ENCODE measurements around the gene KCNG2. TPM values are rescaled to one million over a fixed set of nuclear protein-coding genes. Genes with fewer than 3 reads are reported as not detected.

KCNG2 gene
- total RNA-seq, 1 donor from 2014 or later: not detected

DNA sequence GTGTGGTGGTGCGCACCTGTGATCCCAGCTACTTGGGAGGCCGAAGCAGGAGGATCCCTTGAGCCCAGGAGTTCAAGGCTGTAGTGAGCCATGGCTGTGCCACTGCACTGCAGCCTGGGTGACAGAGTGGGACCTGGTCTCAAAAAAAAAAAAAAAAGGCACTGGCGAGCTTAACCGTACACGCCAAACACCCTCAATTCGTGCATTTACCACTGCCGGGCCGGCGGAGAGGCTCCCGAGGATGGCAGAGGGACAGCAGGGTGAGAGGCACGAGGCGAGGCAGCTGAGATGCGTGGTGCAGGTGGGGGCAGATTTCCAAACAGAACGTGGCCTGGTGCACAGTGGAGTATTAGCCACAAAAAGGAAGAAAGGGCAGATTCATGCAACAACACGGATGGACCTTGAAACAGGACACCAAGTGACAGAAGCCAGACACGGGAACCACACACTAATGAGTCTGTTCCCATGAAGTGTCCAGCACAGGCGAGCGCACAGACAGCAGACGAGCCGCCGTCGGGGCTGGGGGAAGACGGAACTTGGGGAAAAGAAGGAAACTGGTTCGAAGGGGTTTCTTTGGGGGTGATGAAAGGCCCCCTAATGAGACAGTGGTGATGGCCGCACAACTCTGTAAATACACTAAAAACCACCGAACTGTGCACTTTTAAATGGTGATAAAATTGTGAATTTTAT lies 126.3 kb downstream of the KCNG2 start:
- ATAC-seq (no peak), DNase-seq (ENCODE audit: missing footprints) (no peak)
- intact Hi-C loops (cut with DNase I): no loop called here

DNA sequence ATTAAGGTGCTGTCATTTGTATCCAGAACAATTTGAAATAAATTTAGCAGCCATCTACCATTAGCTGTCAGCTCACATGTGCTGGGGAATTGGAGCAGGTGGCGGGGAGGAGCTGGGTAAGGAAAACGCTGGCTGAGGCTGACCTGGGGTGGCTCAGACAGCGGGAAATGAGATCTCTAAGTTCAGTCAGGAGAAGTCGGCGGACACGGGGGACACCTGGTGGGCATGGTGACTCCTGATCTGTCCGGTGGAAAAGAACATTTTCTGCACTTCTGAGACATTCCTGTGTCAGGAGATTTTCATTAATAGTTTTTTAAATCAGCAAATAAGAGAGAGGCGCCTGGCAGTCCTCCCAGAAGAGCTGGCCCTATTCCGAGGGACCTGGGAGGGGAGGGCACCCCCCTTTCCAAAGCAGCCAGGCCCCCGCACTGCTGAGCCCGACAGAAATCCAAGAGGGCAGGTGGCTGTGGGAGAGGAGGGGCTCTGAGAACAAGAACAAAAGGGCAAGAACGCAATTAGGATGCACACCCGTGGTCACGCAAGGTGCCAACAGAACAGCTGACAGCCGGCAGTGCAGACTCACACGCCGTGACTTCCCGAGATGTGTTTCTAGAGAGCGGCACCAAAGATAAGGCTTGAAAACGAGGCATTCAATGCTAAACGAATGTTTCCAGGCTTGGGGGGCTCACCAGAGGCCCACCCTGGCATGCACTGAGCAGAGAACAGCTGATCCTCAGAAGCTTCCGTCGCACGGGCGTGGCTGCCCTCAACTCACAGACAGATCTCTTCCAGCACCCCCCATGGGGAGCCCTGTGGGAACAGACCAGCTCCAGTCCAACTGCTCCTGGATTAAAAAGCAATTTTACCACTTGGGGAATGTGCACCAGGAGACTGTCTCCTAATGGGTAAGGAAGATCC lies 127.3 kb downstream of the KCNG2 start:
- intact Hi-C loops (cut with DNase I): no loop called here
- no peak for DNase-seq (ENCODE audit: missing footprints)
- ATAC-seq: peak; percentile 63

DNA sequence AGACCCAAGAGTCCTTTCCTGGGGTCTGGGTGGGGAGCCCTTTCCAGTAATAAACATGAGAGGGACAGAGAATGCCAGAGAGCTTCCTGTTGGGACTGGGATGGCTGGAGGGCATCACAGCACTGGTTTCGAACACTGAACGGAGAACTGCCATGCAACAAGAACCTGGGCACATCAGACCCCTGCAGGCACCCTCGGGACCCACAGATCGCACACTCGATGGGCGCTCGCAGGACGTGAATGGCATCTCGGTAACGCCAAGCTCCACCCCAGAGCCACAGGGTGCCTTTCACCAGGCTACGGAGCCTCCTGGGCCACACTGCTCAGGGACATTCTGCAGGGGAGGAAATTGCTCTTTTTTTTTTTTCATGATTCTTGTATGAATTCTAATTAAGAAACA lies 128.6 kb downstream of the KCNG2 start:
- no peak for ATAC-seq
- DNase-seq (ENCODE audit: missing footprints): no peak
- intact Hi-C loops (cut with DNase I): no loop called here

DNA sequence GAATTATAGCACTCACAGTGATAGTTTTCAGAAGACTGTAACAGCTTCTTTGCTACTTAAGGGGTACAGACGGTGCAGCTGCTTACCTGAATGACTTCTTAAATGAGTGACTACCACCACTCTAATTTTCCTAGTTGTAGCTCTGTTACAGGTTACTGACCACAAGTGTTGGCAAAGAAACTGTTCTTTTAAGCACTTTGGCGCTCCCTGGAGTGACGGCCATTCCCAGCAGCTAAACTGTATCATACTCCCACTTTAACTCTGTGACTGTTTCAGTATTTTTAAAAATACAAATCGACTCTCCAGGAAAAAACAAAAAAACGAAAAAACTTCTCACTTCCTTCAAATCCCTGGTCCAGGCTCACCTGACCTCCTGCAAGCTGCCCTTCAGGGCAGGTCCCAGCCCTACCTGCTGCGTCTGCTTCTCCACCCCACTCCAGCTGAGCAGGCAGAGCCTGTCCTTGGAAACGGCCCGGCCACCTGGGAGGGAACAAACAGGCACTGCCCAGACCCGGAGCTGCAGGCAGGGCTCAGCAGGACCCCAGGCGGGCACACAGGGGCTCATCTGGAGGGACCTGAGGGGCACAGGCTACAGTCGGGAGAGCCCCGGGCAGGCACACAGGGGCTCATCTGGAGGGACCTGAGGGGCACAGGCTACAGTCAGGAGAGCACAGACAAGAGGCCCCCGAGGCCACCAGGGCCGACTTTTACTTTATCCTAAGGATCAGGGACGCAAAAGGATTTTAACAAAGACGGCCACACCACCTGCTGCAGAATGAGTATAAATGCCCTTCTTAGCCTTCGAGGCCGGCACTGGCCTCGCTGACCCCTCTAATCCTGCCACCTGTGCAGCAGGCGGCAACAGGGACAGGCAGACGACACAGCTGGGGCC lies 129.2 kb downstream of the KCNG2 start:
- no peak for DNase-seq (ENCODE audit: missing footprints)

DNA sequence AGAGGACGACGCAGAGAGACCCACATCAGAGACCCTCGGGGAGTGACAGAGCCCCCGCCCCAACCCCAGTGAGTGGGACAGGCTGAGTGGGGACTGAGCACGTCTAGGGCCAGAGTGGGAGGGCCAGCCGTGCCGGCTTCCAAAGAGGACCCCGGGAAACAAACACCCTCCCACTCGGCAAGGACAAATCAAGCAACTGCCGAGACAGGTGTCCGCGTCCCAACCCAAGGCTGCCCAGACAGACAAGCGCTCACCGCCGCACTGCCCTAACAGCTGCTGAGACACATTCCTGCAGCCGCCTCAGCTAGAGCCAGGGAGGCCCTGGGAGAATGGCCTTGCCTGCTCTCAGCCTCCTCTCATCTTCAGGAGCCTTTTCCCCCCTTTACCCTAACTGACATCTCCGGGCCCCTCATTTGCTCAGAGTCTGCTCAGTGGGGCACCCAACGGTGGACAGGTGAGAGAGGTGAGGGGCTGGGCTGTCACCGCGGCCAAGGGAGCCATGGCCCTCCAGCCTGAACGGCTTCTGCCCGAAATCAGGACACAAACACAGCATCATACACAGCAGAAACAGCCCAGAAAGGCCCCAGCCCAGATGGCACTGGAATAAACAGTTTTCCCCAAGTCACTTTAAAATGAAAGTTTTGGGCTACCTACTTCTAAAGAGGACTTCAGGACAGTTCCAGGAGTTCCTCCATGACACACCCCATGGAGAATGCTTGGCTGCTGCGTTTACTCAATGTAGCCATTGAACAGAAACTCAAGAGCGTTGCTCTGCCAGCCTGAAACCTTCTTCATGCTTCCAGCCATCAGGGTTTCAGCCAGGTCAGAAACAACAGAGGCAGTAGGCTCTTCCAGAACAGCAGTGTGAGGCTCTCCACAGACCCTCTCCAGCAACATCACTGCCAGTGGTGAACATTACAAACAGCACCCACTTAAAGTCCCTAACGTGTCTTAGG lies 130.1 kb downstream of the KCNG2 start:
- ATAC-seq: no peak
- intact Hi-C loops (cut with DNase I): no loop called here
- DNase-seq (ENCODE audit: missing footprints): no peak

More for the DNA sequence above, 129.2 kb downstream of the KCNG2 start:
- no peak for ATAC-seq
- intact Hi-C loops (cut with DNase I): no loop called here

DNA sequence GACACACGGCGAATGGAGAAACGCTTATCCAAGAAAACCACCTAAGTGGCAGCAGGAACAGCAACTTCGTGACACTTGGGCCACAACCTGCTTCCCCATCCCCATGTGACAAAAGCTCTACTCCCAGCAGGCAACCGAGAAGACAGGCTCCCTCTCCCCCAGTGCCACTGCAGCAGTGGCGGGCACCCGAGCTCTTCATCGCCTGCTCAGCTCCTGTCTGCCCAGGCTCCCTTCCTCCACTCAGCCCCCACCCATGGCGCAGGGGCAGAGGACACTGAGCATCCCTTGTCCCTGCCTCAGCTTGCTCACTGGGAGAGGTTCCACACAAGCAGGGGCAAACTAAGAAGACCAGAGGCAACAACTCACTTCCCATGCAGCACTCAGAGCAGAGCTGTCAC lies 130.8 kb downstream of the KCNG2 start:
- ATAC-seq (no peak), DNase-seq (ENCODE audit: missing footprints) (no peak)
- intact Hi-C loops (cut with DNase I): no loop called here

DNA sequence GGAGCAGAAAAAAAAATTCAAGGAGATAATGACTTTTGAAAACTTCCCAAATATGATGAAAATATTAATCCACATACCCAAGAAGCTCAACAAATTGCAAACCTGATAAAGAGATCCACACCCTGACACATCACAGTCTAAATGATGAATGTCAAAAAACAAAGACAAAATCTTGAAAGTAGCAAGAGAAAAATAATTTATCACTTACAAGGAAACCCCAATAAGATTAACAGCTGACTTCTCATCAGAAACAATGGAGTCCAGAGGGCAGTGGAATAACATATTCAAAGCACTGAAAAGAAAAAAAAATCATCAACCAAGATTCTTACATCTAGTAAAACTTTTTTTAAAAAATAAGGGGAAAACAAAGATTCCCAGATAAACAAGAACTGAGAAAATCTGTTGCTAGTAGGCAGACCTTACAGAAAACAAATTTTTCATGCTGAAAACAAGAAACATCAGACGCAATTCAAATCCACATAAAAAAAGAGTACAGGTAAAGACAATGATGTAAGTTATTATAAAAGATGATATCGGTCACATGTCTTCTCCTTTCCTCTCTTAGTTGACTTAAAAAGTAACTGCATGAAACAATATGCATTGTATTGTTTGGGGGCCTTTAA lies 132.4 kb downstream of the KCNG2 start:
- intact Hi-C loops (cut with DNase I): loop anchor here (10.0 kb wide), 1 partner anchor 255 kb away; the partner anchor contains the start of gene CTDP1
- no peak for DNase-seq (ENCODE audit: missing footprints)
- ATAC-seq: no peak

DNA sequence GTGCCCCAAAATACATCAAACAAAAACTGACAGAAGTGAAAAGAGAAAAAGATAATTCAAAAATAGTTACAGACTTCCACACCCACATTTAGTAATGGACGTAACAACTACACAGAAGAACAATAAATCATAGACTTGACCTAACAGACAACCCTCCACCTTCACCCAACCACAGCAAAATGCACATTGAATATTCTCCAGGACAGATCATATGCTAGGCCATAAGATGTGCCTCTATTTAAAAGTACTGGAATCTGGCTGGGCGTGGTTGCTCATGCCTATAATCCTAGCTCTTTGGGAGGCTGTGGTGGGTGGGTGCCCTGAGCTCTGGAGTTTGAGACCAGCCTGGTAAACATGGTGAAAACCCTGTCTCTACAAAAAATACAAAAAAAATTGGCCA lies 133.7 kb downstream of the KCNG2 start:
- ATAC-seq: no peak
- intact Hi-C loops (cut with DNase I): loop anchor here (10.0 kb wide), 1 partner anchor 257 kb away; the partner anchor contains the start of gene CTDP1

DNA sequence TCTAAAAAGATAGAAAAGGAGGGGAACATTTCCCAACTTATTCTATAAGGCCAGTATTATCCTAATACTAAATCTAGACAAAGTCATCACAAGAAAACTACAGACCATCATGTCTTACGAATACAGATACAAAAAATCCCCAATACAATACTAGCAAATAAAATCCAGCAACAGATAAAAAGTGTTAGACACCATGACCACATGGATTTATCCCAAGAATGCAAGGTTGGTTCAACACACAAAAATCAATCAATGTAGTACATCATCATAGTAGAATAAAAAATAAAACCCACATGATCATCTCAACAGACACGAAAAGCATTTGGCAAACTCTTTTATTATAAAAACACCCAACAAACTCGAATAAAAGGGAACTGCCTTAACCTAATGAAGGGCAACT lies 135.2 kb downstream of the KCNG2 start:
- intact Hi-C loops (cut with DNase I): loop anchor here (10.0 kb wide), 1 partner anchor 258 kb away; the partner anchor contains the start of gene CTDP1
- ATAC-seq (no peak), DNase-seq (ENCODE audit: missing footprints) (no peak)

More for the DNA sequence above, 133.7 kb downstream of the KCNG2 start:
- DNase-seq (ENCODE audit: missing footprints): no peak

DNA sequence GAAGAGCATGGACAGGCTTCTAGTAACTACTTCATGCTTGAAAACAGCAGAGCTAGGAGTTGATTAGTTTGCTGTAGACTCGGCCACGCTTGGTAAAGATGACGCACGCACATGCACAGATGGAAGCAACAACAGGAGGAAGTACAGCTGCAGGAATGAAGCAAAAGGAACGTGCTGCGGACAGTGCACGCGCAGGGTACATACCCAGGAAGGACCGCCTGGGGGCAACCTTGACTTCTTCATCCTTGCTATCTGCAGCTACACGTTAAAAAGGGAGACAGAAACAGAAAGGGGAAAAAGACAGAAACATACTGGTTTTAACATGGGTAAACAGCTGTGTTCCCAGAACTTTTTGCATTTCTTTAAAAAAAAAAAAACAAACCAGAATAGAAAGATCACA lies 136.0 kb downstream of the KCNG2 start:
- peak; percentile 35 for ATAC-seq
- intact Hi-C loops (cut with DNase I): loop anchor here (10.0 kb wide), 1 partner anchor 259 kb away; the partner anchor contains the start of gene CTDP1

DNA sequence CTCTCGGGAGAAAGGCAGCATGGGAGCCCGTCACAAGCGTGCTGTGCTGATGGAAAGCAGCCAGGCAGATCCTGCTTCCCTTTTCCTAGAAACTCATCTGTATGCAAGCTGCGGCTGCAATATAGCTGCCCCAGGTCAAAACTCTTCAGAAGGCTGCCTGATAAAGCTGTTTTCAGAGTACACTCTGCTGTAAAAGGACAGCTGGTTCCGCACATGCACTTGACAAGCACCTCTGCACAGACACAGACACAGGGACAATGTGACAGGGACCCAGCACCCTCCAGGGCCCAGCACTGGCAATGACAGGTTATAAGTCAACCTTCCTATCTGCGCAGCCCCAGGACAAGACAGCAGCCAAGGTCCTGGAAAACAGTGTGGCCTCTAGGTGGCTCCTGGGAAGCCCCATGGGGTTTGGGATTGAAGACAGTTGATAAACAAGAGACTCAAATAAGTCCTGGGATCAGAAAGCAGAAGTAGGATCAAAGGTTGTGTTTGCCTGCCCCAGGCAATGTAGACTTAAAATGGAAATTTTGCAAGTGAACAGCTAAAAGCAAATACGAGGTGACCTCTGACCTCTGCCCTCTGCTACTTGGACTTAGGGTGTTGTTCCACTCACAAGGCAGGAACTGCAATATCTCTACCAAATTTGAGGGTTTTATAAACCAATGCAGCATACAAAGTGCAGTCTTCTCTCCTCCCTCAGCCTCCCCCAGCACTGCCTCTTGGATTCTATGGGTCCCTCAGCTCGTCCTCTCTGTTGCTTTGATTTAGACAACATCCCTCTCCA lies 136.8 kb downstream of the KCNG2 start:
- intact Hi-C loops (cut with DNase I): loop anchor here (10.0 kb wide), 1 partner anchor 260 kb away; the partner anchor contains the start of gene CTDP1
- no peak for DNase-seq (ENCODE audit: missing footprints)
- ATAC-seq: peak; percentile 96

More for the DNA sequence above, 136.0 kb downstream of the KCNG2 start:
- DNase-seq (ENCODE audit: missing footprints): no peak

DNA sequence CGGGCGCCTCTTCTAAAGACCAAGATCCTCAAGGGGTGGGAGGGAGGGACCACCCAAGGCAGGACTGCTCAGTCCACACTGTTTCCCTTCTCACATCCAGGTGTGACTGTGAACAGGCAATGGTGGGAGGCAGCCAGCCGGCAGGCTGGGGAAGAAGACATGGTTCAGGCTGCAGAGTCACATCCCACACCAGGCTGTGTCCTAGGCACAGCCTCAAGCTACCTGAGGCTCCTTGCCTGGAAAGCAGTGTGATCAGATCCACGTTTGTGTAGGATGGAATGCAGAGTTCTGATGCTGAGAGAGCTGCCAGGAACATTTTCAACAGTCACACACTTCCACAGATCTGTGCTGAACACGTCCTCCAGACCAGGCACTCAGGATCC lies 137.4 kb downstream of the KCNG2 start:
- ATAC-seq (no peak), DNase-seq (ENCODE audit: missing footprints) (no peak)
- intact Hi-C loops (cut with DNase I): loop anchor here (10.0 kb wide), 1 partner anchor 260 kb away; the partner anchor contains the start of gene CTDP1

DNA sequence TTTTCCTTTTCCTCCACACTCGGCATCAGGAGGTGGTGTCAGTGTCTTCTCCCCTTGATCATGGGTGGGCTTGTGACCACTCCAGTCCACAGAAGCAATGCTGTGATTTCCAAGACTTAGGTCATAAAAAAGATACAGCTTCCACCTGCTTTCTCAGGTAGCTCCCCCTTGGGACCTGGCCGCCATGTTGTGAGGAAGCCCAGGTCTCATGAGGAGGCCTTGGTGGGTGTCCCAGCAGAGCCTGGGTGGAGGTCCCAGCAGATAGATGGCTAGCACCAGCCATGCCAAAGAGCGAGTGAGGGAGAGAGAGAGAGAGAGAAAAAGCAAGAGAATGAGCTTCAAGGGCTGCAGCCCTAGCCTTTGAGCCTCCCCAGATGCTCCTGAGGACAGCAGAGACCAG lies 137.8 kb downstream of the KCNG2 start:
- no peak for ATAC-seq
- intact Hi-C loops (cut with DNase I): loop anchor here (10.0 kb wide), 1 partner anchor 261 kb away; the partner anchor contains the start of gene CTDP1
- no peak for DNase-seq (ENCODE audit: missing footprints)

DNA sequence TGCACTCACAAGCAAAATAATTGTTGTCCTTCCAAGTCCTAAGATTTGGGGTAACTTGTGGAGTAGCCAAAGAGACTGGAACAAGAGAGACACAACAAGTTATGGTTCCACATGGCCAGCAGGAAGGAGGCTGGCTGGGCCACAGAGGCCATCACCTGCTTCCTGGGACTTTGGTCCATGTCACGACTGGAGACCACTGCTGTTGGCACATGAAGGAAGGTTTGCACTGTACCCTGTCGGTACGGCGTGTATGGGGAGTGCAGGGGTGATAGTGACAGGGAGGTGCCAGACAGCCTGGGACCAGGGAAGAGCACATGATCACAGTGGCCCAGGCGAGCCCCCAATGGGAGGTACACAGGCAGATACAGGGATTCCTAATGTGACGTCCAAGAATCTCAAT lies 138.2 kb downstream of the KCNG2 start:
- DNase-seq (ENCODE audit: missing footprints) (no peak), ATAC-seq (no peak)
- intact Hi-C loops (cut with DNase I): loop anchor here (10.0 kb wide), 1 partner anchor 261 kb away; the partner anchor contains the start of gene CTDP1

DNA sequence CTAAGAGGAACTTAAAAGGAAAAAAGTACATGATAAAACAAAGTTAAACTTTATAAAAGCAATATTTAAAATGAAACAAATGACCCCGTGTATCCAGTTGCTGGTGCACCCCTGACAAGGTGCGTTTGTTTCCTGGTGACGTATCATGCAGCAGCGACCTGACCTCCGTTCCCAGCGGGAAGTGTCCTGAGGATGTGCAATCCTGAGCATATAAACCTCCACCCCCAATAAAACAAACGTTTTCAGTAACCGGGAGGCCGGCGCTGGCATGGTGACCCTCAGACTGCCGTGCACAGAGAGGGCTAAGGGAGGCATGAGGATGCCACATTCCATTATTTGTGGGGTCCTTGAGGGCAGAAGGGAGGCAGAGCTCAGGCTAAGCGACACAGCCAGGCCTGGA lies 138.9 kb downstream of the KCNG2 start:
- ATAC-seq (no peak), DNase-seq (ENCODE audit: missing footprints) (no peak)
- intact Hi-C loops (cut with DNase I): loop anchor here (10.0 kb wide), 1 partner anchor 262 kb away; the partner anchor contains the start of gene CTDP1
